HG03066 (cell line): ENCODE data around the gene LNPEP.
"Not testable (repeated sequence)": the region's sequence is repeated elsewhere in the genome, so short reads cannot be mapped to it uniquely, and the experiment has no call there.

Source experiments
- ATAC-seq: cut with Tn5 transposase; IDR thresholded peaks from one replicate; pipeline ENCODE4 v1.9.1; 2021; ENCODE audit warnings: low read depth; ENCODE audit not compliant: unreplicated experiment

The LNPEP gene

DNA sequence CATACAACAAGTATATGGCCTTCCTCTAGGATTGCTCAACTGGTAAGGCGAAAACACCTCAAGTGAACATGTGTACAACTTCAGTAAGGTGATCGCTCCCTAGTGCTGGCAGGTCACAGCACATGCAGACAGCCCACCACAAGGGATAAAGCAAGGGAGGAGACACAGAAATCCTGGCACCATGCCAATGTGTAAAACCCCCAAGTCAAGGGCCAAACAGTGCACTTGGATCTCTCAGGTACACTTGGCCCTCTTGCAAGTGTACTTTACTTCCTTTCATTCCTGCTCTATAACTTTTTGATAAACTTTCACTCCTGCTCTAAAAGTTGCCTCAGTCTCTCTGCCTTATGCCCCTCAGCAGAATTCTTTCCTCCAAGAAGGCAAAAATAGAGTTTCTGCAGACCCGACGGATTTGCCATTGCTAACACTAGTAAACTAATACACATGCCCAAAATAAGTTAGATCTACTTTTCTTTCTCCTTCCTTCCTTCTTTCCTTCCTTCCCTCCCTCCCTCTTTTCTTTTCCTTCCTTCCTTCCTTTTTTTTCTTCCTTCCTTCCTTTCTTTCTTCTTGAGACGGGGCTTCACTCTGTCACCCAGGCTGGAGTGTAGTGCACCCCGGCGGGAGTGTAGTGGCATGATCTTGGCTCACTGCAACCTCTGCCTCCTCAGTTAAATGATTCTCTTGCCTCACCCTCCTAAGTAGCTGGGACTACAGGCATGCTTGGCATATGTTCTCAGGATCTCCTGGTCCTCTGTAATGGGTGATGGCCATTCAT is 6.8 kb upstream of the LNPEP start:
- ATAC-seq, result no peak

DNA sequence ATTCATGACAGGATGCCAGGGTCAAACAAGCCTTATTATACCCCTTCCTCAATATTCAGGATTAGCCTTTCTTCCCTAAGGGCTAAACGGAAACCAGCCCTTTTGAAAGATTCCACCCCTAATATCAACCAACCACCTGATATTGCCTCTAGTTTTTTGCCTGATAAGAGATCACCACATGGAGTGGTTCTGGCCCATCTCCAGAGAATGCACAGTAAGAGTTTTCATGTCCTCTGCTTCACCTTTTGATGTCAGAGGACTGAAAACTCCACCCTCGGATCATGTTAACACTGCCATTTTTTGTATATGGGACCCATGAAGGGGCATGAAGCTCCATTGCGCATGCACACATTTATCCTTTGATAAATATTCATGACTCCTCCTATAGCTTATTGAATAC is 5.8 kb upstream of the LNPEP start:
- no peak for ATAC-seq

DNA sequence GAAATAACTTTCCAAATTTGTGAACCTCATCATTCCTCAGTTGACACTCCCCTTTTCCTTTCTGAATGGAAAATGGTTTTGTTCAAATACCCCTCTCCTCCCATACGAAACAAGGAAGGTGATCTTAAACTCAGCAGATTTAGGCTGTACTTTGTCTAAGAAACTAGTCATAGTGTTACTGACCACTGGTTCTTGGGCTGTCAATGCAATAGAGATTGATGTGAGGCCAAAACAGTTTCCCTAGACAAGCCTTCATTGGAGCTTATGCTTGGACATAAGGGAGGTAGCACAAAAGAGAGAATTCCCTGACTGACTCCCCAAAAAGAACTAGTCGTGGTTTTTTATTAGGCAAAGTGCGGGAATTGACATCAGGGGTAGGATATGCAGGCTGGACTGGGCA is 5.3 kb upstream of the LNPEP start:
- no peak for ATAC-seq

DNA sequence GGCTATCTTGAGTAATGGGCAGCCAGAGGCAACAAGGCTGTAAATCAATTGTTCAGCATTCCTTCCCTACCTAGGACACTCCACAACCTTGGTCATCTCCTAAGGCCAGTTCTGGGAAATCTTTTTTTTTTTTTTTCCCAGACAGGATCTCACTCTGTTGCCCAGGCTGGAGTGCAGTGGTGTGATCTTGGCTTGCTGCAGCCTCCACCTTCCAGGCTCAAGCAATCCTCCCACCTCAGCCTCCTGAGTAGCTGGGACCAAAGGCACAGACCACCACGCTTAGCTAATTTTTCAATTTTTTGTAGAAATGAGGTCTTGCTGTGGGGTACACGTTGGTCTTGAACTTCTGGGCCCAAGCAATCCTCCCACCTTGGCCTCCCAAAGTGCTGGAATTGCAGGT is 4.8 kb upstream of the LNPEP start:
- not testable (repeated sequence) for ATAC-seq

DNA sequence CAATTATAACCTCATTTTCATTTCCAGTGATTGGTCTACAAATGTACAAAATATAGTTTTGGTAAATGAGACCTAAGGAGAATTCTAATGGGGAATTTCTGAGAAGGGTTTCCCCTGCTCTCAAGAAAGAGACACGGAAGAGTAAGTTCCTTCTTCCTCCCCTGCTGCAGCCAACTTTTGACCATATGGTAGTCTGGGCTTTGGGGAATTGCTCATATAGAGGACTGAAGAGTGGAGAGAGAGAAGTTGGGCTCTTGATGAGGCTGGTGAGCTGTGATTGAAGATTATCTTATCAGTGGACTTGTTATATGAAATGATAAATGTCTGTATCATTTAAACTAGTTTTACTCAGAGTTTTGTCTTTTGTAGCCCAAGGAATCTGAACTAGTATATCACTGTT is 4.3 kb upstream of the LNPEP start:
- no peak for ATAC-seq

DNA sequence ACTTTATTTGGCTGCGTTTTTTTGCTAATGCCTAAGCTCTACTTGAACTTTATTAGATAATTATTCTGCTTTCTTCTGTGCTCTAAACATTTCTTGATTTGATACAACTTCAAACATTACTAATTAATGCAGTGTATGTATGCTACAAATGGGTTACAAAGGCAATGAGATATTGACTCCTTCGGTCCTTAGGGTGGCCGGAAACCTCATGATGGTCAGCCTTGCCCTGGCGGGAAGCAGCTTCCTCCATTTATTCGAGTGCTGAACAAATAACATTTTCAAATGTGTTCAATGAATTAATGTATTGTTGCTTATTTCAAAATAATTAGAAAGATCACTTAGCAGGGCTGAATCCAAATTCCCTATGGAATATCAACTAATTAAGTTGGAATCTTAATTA is 3.9 kb upstream of the LNPEP start:
- no peak for ATAC-seq

DNA sequence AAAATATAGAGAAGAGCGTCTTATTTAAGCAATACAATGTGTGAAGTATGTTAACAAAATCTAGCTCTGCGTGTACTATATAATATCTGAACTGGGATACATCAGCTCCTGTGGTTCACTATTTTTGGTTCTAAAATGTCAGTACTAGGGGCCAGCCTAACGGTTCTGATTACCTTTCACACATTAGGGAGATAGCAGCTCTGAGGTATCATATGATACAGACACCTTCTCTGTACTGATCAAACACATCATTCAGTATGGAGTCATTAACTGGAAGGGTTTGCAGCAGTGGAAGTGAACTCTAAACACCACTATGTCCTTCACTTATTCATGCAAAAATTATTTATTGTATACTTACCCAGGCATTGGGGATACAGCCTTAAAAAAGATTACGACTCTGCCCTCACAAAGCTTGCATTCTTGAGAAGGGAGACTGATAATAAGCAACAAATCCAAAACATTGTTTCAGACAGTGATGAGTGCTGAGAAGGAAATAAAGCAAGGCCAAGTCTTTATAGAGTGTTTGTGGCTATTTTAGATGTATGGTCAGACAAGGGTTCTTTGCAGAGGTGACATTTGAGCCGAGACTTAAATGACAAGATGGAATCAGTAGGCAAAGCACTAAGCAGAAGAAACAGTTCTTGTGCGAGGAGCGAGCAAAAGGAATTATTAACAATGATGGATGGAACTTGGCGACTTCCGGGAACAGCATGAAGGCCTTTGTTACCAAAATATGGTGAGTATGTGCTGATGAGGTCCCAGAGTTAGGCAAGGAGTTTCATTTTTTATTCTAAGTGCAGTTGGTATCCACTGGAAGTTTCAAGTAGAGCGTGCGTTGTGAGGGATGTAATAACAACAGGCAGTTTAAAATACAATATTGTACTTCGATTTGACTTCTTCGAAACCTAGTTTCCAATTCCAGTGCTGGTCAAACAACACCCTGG is 1.8 kb upstream of the LNPEP start:
- no peak for ATAC-seq

DNA sequence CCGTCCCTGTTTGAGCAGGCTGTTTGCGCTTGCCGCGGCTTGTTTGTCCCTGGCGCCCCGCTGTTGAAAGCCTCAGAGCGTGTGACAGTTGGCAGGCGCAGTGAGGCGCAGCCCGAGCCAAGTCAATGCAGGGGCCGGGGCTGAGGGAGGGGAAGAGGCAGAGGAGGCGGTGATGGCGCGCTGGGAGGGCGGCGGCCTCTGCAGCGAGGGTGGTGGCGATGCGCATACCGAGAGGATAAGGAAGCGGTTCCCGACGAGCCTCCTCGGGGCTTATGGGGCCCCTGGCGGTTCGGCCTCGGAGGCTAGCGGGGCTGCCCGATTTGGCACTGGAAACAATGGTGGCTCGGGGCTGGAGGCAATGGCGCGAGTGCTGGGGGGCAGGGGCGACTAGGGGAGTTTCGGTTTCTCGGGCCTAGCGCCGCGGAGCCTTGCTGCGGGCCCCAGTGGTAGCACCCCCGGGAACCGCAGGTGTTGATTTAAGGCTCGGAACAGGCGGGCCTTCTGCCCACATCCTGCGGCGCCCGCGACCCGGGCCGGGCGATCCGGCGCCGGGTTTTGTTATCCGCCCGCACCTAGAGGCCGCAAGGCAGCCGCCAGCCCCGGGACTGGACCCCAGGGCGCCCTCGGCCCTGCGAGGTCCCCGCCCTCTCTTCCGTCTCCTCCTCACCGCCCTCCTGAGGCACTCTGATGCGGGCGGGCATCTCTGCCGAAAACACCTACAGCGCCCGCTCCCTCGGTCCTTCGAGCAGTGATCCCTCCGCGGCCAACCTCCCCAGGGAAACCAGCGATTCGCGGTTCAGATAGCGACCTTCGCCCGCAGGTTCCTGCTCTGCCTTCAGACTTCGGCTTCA is 947 bp upstream of the LNPEP start:
- ATAC-seq, result peak; percentile 60

DNA sequence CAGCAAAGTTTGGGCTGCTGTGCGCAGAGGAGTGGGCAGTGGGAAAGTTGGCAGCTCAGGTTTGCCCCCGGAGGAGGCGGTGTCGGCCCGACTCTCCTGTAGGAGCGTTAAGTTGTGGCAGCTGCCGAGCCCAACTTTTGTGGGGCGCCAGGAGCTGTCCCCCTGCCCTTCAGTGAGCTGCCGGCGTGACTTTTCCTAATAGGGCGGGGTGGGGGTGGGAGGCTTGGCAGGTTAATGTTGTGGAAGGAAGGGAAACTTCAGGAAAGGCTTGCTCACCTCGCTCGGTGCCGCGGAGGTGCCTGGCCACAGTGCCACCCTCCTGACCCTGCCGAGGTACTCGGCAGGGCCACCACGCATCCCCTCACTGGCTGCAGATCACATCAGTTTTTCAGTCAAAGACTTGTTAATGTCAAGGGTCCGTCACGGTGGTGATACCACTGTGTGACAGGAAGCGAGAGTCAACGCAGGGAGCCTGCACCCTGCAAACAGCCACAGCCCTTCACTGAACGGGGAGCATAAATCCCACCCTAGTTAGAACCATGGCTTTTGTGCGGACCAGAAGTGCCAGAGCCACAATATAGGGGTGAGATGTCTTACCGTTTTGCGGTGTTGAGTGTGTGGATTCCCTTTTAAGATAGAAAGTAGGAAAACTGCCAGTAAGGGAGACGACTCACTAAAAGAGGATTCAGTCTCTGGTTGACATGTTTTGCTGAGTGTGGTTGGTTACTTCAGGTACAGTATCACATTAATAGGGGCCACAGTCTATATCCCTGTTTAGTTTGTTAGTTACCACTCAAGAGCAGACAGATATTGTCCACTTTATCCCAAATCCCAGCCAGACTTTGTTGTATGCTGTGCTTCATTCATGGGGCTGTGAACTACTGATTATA is 796 bp downstream of the LNPEP start:
- ATAC-seq, result peak; percentile 22

DNA sequence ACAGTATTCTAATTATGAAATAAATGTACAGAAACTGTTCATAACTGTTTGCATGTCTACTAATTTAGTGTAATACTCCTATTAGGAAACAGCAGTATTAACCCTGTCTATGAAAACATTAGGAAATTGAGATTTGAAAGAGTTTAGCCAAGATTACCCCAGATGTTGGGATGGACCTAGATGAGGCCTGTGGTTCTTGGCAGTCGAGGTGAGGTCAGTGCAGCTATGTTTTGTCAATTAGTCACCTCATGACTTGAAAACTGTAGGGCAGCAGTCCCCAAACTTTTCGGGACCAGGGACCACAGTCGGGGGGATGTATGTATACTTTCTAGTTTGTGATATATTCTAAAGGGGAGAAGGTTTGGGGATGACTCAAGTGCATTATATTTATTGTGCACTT is 4.7 kb downstream of the LNPEP start:
- ATAC-seq, result no peak

DNA sequence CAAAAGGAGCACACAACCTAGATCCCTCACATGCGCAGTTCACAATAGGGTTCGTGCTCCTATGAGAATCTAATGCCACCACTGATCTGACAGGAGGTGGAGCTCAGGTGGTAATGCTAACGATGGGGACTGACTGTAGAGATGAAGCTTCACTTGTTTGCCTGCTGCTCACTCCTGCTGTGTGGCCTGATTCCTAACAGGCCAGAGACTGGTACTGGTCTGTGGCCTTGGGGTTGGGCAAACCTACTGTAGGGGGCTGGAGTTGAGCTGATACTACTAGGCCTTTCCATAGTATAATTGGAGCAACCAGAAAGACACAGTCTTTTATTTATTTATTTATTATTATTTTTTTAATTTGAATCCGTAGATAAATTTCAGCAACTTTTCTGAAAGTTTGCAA is 5.3 kb downstream of the LNPEP start:
- no peak for ATAC-seq

DNA sequence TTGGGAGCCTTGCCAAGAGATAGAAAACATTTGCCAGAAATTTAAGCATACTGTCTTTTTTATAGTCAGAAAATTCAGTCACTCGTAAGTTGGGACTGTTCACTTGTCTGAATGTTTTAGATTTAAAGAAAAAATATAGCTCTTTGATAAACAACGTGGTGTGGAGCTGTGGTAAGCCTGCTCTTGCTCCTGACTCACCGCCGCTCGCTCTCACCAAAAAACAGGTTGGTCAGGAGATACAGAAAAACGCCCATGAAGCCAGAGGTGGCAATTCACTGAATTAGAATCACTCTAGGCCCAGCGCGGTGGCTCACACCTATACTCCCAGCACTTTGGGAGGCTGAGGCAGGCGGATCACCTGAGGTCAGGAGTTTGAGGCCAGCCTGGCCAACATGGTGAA is 6.2 kb downstream of the LNPEP start:
- ATAC-seq, result no peak

DNA sequence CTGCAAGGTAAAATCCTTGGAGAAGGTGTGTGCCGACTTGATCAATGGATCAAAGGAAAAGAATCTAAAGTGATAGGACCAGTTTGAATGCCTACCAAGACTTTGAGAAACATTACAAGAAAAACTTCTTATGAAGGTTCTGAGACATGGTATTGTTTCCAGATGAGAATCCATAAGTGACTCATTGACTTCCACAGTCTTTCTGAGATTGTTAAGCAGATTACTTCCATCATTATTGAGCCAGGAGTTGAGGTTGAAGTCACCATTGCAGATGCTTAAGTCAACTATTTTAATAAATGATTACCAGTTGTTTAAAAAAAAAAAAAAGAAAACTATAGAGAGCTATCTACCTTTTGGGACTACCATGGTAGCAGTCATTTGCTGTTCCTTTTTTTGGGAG is 7.0 kb downstream of the LNPEP start:
- ATAC-seq, result no peak

DNA sequence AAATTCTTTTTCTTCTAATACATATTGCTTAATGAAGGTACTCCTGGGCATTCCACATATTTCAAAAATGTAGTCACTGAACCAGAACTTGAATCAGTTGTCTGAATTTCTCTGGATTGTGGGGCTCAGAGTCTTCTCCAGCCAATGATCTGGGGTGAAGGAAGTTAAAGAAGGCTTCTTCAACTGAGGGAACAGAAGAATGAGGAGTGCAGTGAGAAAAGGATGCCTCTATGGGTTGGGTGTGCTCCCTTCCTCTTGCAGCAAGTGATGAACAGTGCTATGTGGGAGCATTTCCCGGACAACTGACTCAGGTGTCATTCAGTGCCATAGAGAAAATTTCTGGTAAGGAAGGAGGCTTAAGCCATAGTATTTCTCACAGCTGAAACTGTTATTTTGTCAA is 7.9 kb downstream of the LNPEP start:
- no peak for ATAC-seq

DNA sequence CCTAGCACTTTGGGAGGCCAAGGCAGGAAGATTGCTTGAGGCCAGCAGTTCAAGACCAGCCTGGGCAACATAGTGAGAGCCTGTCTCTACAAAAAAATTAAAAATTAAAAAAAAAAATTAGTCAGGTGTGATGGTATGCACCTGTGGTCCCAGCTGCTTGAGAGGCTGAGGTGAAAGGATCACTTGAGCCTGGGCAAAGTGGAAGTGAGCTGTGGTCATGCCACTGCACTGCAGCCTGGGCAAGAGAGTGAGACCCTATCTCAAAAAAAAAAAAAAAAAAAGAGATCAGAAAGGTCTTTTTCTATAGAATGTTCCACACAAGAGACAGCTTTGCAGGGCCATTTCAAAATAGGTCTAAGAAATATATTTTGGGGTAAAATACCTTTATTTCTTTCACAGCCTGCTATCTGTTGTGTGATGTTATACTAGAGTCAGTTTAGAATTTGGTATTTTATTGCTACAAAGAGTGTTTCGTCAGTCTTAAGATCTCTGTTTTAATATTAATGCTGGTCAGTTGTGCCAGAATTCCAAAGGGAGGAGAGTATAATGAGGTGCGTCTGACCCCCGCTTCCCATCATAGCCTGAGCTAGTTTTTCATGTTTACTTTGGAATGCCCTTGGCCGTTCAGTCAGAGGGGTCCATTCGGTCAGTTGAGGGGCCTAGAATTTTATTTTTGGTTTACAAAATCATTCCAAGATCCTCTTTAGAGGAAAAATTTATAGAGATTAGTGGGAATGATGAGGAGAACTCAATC is 9.4 kb downstream of the LNPEP start:
- no peak for ATAC-seq

DNA sequence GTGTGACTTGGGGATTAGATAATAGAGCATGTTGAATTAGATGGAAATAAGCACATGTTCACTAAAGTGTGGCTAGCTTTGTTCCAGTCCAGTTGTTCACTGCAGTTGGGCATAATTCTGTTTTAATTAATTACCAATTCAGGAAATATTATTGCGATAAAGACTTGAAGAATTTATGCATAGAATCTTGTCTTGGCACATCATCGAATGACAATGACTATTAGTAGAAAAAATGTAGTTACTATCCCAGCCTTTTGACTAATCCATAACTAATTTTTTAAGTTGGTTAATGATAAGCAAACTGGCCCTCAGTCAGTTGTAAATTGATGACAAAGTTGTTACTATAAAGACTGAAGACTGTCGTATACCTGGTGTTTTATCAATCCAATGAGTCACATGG is 10.5 kb downstream of the LNPEP start:
- ATAC-seq, result no peak

DNA sequence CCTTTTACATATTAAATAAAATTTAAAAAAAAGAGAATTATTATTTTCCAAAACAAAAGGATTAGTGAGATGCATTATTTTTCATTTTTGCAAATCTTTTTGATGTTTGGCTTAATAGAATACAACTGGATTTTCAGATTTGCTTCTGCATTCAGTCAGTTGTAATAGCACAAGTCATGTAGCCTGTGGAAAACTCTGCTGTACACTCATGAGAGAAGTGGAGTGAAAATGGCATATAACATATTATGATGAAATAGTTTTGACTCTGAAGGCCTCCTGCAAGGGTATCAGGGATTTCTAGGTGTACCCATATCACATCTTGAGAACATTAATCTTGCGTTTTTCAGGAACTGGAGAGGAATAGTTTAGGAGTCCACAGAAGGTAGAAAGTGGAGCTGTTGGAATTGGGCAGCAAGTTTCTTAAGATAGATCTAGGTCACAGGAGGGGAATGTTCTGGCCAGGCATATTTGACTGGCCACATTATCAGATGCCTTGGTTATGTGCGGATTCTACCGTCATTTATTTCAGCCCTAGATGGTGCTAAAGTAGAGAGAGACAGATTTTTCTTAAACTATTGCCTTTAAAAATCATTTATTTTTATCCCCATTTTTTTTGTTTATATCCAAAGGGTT is 16.4 kb downstream of the LNPEP start:
- no peak for ATAC-seq

DNA sequence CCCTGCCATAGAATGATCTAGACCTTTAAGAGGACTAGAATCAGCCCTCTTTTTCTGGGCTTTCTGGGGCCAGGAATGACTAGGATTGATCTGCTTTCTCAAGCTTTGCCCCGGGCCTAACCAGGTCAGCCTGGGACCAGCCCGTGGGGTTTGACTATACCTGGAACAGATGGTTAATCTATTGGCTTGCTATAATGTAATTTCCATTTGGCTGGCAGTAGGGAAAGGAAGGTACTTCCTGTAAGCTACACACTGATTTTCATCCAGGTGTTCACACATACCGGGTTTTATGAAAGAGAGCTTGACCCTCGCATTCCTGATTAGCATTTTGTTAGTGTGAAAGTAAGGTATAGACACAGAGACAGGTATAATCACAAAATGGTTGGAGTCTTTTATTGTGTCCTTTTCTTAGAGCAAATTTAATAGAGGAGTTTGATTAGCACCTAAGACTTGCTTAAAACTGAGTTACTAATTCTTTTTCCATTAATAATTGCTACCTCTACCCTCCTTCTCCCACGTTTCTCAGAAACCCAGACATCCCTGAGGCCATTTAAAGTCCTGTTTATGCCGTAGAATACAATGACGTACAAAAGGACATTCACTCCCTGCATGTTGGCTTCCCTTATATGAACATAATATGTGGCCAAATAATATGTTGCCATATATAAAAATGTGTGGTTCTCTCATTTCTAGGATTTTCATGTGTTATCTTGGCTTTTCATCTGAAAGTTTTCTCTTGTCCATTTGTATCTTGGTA is 17.3 kb downstream of the LNPEP start:
- no peak for ATAC-seq
